Measurements from ENCODE around the gene SLC2A9. TPM values are rescaled to one million over a fixed set of nuclear protein-coding genes. Genes with fewer than 3 reads are reported as not detected.

The SLC2A9 gene
- total and polyA plus RNA-seq, 2 of the 8 experiments (the other 6 are each of a cell fraction or from before 2014, with no cell fraction given): 0.20 to 0.26 TPM

- no peak for TF ChIP-seq RXRA (IDR thresholded peaks at IDR 0.05; ENCODE audit: insufficient read depth, low read depth, low read length)
- no peak for TF ChIP-seq SUZ12 (IDR thresholded peaks at IDR 0.05; ENCODE audit: low read length)
- TF ChIP-seq TAF1 (IDR thresholded peaks at IDR 0.05; ENCODE audit: low read depth, low read length): no peak
Measured at GRCh38 chr4:9891056-9891455, 130.2 kb downstream of the SLC2A9 start (continued).
